OCI-LY3 (cell line): ENCODE data around the gene TMEM132A.

Experiments
- CTCF ChIP-seq: fragments of 200-600, 300-600 bp; sonication (generic); IDR thresholded peaks from 2 replicates; pipeline ENCODE4 v1.5.1; 2014; ENCODE audit warnings: antibody characterized with exemption, low read length, low read depth
- EZH2phosphoT487 ChIP-seq: fragments of 200-600 bp; shearing (Covaris generic); IDR thresholded peaks from 2 replicates; pipeline ENCODE4 v1.6.1; 2018; ENCODE audit warnings: antibody characterized with exemption, mixed run types, low read depth

DNA sequence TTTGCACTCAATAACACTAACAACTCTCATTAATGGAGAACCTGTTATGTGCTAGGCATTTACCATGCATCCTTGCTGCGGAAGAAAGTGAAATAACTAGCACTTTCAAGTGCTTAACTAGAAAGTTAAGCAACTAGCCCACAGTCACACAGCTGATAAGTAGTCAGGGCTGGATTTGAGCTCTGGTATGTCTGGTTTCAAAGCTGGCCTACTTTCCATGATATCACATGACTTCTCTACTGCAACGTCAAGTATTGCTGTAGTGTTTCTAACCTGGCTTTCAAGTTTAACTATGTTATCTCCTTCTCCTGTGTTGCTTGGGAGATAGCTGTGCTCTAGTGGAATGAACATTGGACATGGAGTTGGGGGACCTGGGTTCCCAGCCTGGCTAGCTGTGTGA lies 15.6 kb downstream of the TMEM132A start:
- no peak for TF ChIP-seq CTCF
- TF ChIP-seq EZH2phosphoT487, result no peak
